ENCODE measurements around the gene SLC38A6.
"Not testable (repeated sequence)": the region's sequence is repeated elsewhere in the genome, so short reads cannot be mapped to it uniquely, and the experiment has no call there.

SLC38A6 gene

GRCh38 chr14:61065656-61066055 is 84.6 kb downstream of the SLC38A6 start:
- ATAC-seq (ENCODE audit: insufficient read depth, low read depth): no peak

GRCh38 chr14:61072442-61072841 is 91.4 kb downstream of the SLC38A6 start:
- not testable (repeated sequence) for ATAC-seq (ENCODE audit: insufficient read depth, low read depth); H3K4me2 ChIP-seq (ENCODE audit: insufficient read depth, low read length); H3K9ac ChIP-seq (ENCODE audit: low read depth, low read length); H3K4me3 ChIP-seq (ENCODE audit: low read depth in 1 of 2, low read length in 2 of 2); H3K79me2 ChIP-seq (ENCODE audit: insufficient read depth, low read length); H3K27me3 ChIP-seq (ENCODE audit: insufficient read depth, low read length, poor library complexity); H3K9me3 ChIP-seq (ENCODE audit: insufficient read depth, low read length, severe bottlenecking); DNase-seq; H3K36me3 ChIP-seq (ENCODE audit: insufficient read depth, low read length); H3K4me1 ChIP-seq (ENCODE audit: insufficient read depth, low read length); H3K27ac ChIP-seq (ENCODE audit: low read length); H4K20me1 ChIP-seq (ENCODE audit: insufficient read depth, low read length); H2AFZ ChIP-seq (ENCODE audit: low read depth, low read length)

More at GRCh38 chr14:61065656-61066055, 84.6 kb downstream of the SLC38A6 start:
- TF ChIP-seq, protein P1, sequence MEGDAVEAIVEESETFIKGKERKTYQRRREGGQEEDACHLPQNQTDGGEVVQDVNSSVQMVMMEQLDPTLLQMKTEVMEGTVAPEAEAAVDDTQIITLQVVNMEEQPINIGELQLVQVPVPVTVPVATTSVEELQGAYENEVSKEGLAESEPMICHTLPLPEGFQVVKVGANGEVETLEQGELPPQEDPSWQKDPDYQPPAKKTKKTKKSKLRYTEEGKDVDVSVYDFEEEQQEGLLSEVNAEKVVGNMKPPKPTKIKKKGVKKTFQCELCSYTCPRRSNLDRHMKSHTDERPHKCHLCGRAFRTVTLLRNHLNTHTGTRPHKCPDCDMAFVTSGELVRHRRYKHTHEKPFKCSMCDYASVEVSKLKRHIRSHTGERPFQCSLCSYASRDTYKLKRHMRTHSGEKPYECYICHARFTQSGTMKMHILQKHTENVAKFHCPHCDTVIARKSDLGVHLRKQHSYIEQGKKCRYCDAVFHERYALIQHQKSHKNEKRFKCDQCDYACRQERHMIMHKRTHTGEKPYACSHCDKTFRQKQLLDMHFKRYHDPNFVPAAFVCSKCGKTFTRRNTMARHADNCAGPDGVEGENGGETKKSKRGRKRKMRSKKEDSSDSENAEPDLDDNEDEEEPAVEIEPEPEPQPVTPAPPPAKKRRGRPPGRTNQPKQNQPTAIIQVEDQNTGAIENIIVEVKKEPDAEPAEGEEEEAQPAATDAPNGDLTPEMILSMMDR (IDR thresholded peaks at IDR 0.05; ENCODE audit: borderline replicate concordance, extremely low read depth, low read length, poor library complexity, severe bottlenecking): no peak
- no peak for TF ChIP-seq EZH2 (IDR thresholded peaks at IDR 0.05; ENCODE audit: borderline replicate concordance, low read depth, low read length, severe bottlenecking)
- Histone ChIP-seq H4K20me1 (ENCODE audit: insufficient read depth, low read length) (no peaks in the 10 kb centered on the region), H3K79me2 (ENCODE audit: insufficient read depth, low read length) (no peaks in the 10 kb centered on the region), H3K27me3 (ENCODE audit: insufficient read depth, low read length, poor library complexity) (no peaks in the 10 kb centered on the region), H3K9me3 (ENCODE audit: insufficient read depth, low read length, severe bottlenecking) (no peaks in the 10 kb centered on the region), H3K9ac (ENCODE audit: low read depth, low read length) (no peak overlapping the region), H3K4me1 (ENCODE audit: insufficient read depth, low read length) (no peaks in the 10 kb centered on the region), H2AFZ (ENCODE audit: low read depth, low read length) (no peak overlapping the region), H3K27ac (ENCODE audit: low read length) (no peak overlapping the region), H3K4me2 (ENCODE audit: insufficient read depth, low read length) (no peak overlapping the region), H3K4me3 (ENCODE audit: low read depth in 1 of 2, low read length in 2 of 2) (no peak overlapping the region), H3K36me3 (ENCODE audit: insufficient read depth, low read length) (no peaks in the 10 kb centered on the region)
- no peak for DNase-seq

DNA sequence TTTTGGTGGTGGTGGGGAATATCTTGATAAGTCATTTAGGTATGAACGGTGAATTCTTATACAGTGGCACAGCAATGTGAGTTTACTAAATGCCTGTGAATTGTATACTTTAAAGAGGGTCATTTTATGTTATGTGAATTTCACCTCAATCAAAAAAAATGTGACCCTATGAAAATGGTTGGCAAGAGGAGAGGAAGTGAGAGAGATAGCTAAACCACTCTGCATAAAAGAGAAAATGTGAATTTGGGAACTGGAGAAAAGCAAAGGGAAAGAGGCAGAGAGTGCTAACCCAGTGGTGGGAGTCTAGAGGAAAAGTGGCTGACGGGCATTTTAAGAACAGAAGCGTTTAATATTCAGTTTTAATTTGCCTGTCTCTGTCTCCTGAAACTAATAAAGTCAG is 93.8 kb downstream of the SLC38A6 start:
- no peaks in the 10 kb centered on the region for H3K27me3 ChIP-seq (ENCODE audit: insufficient read depth, low read length, poor library complexity)
- no peak overlapping the region for H2AFZ ChIP-seq (ENCODE audit: low read depth, low read length)
- ATAC-seq (ENCODE audit: insufficient read depth, low read depth): no peak
- no peaks in the 10 kb centered on the region for H3K9me3 ChIP-seq (ENCODE audit: insufficient read depth, low read length, severe bottlenecking)
- H3K4me3 ChIP-seq (ENCODE audit: low read depth in 1 of 2, low read length in 2 of 2): no peak overlapping the region
- H3K79me2 ChIP-seq (ENCODE audit: insufficient read depth, low read length): no peaks in the 10 kb centered on the region
- no peaks in the 10 kb centered on the region for H3K4me1 ChIP-seq (ENCODE audit: insufficient read depth, low read length)
- TF ChIP-seq, protein P1 (IDR thresholded peaks at IDR 0.05; ENCODE audit: borderline replicate concordance, extremely low read depth, low read length, poor library complexity, severe bottlenecking): no peak
- no peak for TF ChIP-seq EZH2 (IDR thresholded peaks at IDR 0.05; ENCODE audit: borderline replicate concordance, low read depth, low read length, severe bottlenecking)
- no peak overlapping the region for H3K9ac ChIP-seq (ENCODE audit: low read depth, low read length)
- H3K27ac ChIP-seq (ENCODE audit: low read length): no peak overlapping the region
- DNase-seq: no peak
- H4K20me1 ChIP-seq (ENCODE audit: insufficient read depth, low read length): no peaks in the 10 kb centered on the region
- H3K36me3 ChIP-seq (ENCODE audit: insufficient read depth, low read length): no peaks in the 10 kb centered on the region
- H3K4me2 ChIP-seq (ENCODE audit: insufficient read depth, low read length): no peak overlapping the region

DNA sequence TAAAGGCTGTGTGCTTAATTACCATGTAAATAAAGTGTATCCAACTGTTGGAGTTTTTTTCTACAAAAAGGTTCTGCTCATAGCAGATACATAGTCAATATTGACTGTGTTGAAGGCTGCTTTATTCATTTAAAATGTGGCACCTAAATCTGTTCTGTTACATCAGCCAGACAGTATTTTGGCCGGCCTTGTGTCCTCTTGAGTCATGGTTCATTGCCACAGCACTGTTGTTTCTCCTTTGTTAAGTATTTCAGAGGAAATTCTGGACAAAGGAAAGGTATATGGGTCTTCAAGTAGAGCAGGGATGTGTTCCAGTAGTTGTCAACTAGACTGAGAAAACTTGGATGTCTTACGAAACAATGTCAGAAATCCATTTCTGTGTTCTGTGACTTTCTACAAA is 95.5 kb downstream of the SLC38A6 start:
- TF ChIP-seq, protein P1 (IDR thresholded peaks at IDR 0.05; ENCODE audit: borderline replicate concordance, extremely low read depth, low read length, poor library complexity, severe bottlenecking): no peak
- no peak for TF ChIP-seq EZH2 (IDR thresholded peaks at IDR 0.05; ENCODE audit: borderline replicate concordance, low read depth, low read length, severe bottlenecking)
- no peak for DNase-seq
- no peak overlapping the region for H3K4me2 ChIP-seq (ENCODE audit: insufficient read depth, low read length)

More for the DNA sequence above, 95.5 kb downstream of the SLC38A6 start:
- H3K27ac ChIP-seq (ENCODE audit: low read length): no peak overlapping the region
- H4K20me1 ChIP-seq (ENCODE audit: insufficient read depth, low read length): no peaks in the 10 kb centered on the region
- no peak overlapping the region for H3K9ac ChIP-seq (ENCODE audit: low read depth, low read length)
- no peak overlapping the region for H3K4me3 ChIP-seq (ENCODE audit: low read depth in 1 of 2, low read length in 2 of 2)
- ATAC-seq (ENCODE audit: insufficient read depth, low read depth): no peak
- no peaks in the 10 kb centered on the region for H3K79me2 ChIP-seq (ENCODE audit: insufficient read depth, low read length)
- H3K27me3 ChIP-seq (ENCODE audit: insufficient read depth, low read length, poor library complexity): no peaks in the 10 kb centered on the region
- no peaks in the 10 kb centered on the region for H3K9me3 ChIP-seq (ENCODE audit: insufficient read depth, low read length, severe bottlenecking)
- H2AFZ ChIP-seq (ENCODE audit: low read depth, low read length): no peak overlapping the region
- no peaks in the 10 kb centered on the region for H3K4me1 ChIP-seq (ENCODE audit: insufficient read depth, low read length)
- H3K36me3 ChIP-seq (ENCODE audit: insufficient read depth, low read length): no peaks in the 10 kb centered on the region
